GM21723 (cell line): ENCODE data around the gene SCAF4.
"Not testable (repeated sequence)": the region's sequence is repeated elsewhere in the genome, so short reads cannot be mapped to it uniquely, and the experiment has no call there.

ENCODE experiments used
- ATAC-seq: cut with Tn5 transposase; IDR thresholded peaks from one replicate; pipeline ENCODE4 v1.9.1; 2021; ENCODE audit warnings: mild to moderate bottlenecking, moderate library complexity; ENCODE audit not compliant: unreplicated experiment

Gene SCAF4

GRCh38 chr21:31731857-31732596, at the start of gene SCAF4:
Gene SCAF4, minus strand, starts transcription at chr21:31732118. Its CDS starts 426 bp downstream, at chr21:31731692.
- ATAC-seq, result peak; percentile 81

- no peak for ATAC-seq
Observed at GRCh38 chr21:31780944-31781343, 49.0 kb upstream of the SCAF4 start.

- ATAC-seq, result no peak
Observed at GRCh38 chr21:31778546-31778945, 46.6 kb upstream of the SCAF4 start.

- ATAC-seq, result no peak
Observed at GRCh38 chr21:31777857-31778256, 45.9 kb upstream of the SCAF4 start.

- ATAC-seq, result no peak
Observed at GRCh38 chr21:31774031-31774430, 42.1 kb upstream of the SCAF4 start.

- ATAC-seq, result peak; percentile 86
Observed at GRCh38 chr21:31772674-31773555, 41.0 kb upstream of the SCAF4 start.

- ATAC-seq, result no peak
Observed at GRCh38 chr21:31771685-31772084, 39.8 kb upstream of the SCAF4 start.

GRCh38 chr21:31768710-31769109, 36.8 kb upstream of the SCAF4 start:
- ATAC-seq, result no peak

GRCh38 chr21:31766899-31767298, 35.0 kb upstream of the SCAF4 start:
- ATAC-seq, result no peak

- not testable (repeated sequence) for ATAC-seq
Observed at GRCh38 chr21:31765850-31766249, 33.9 kb upstream of the SCAF4 start.

GRCh38 chr21:31760931-31761330, 29.0 kb upstream of the SCAF4 start:
- no peak for ATAC-seq

GRCh38 chr21:31756787-31757186, 24.9 kb upstream of the SCAF4 start:
- ATAC-seq, result no peak

- ATAC-seq, result no peak
Observed at GRCh38 chr21:31755027-31755426, 23.1 kb upstream of the SCAF4 start.

GRCh38 chr21:31754708-31754960, 22.7 kb upstream of the SCAF4 start:
- no peak for ATAC-seq

GRCh38 chr21:31753949-31754707, 22.2 kb upstream of the SCAF4 start:
- ATAC-seq, result no peak

- no peak for ATAC-seq
Observed at GRCh38 chr21:31752967-31753366, 21.0 kb upstream of the SCAF4 start.

- no peak for ATAC-seq
Observed at GRCh38 chr21:31752352-31752751, 20.4 kb upstream of the SCAF4 start.

- ATAC-seq, result no peak
Observed at GRCh38 chr21:31750843-31751242, 18.9 kb upstream of the SCAF4 start.

GRCh38 chr21:31744182-31744800, 12.4 kb upstream of the SCAF4 start:
- ATAC-seq, result no peak

- ATAC-seq, result no peak
Observed at GRCh38 chr21:31743712-31744111, 11.8 kb upstream of the SCAF4 start.

- no peak for ATAC-seq
Observed at GRCh38 chr21:31741116-31741515, 9.2 kb upstream of the SCAF4 start.
